Neuronal stem cell (in vitro differentiated cells): ENCODE measurements around the gene FBXO44.

ENCODE experiments used
- DNase-seq: peaks from one replicate; pipeline ENCODE4 v3.0.0-alpha.2; 2013; ENCODE audit warnings: low spot score
- H2AFZ ChIP-seq: one replicate; pipeline ENCODE4 v1.6.1; 2013; ENCODE audit warnings: mild to moderate bottlenecking, low read length, inconsistent platforms
- H2AK5ac ChIP-seq: 2 replicates; pipeline ENCODE4 v1.6.1; 2013; ENCODE audit warnings: low read depth, mild to moderate bottlenecking, inconsistent platforms, low read length, moderate library complexity, mixed read lengths
- H2BK120ac ChIP-seq: 2 replicates; pipeline ENCODE4 v1.6.1; 2013; ENCODE audit warnings: low read depth, mild to moderate bottlenecking, inconsistent platforms, low read length, moderate library complexity, mixed read lengths
- H2BK12ac ChIP-seq: one replicate; pipeline ENCODE4 v1.6.1; 2013; ENCODE audit warnings: low read length, inconsistent platforms
- H2BK15ac ChIP-seq: 2 replicates; pipeline ENCODE4 v1.6.1; 2013; ENCODE audit warnings: mild to moderate bottlenecking, low read length, inconsistent platforms, mixed read lengths
- H2BK5ac ChIP-seq: one replicate; pipeline ENCODE4 v1.6.1; 2013; ENCODE audit warnings: inconsistent platforms, mild to moderate bottlenecking, low read length, moderate library complexity
- H3K14ac ChIP-seq: one replicate; pipeline ENCODE4 v1.6.1; 2013; ENCODE audit warnings: low read length, inconsistent platforms
- H3K18ac ChIP-seq: 2 replicates; pipeline ENCODE4 v1.6.1; 2013; ENCODE audit warnings: low read length, inconsistent platforms
- H3K23ac ChIP-seq: 2 replicates; pipeline ENCODE4 v1.6.1; 2013; ENCODE audit warnings: low read depth, mild to moderate bottlenecking, mixed read lengths, low read length, inconsistent platforms; ENCODE audit not compliant: poor library complexity
- H3K27ac ChIP-seq: replicated peaks from 3 replicates; pipeline ENCODE4 v1.5.1; 2013; ENCODE audit warnings: low read length, inconsistent platforms
- H3K27me3 ChIP-seq, 3 experiments: 2 replicates each; pipeline ENCODE4 v1.6.1; 2013; ENCODE audit warnings: low read length in 3 of 3, mild to moderate bottlenecking in 2 of 3, inconsistent platforms in 1 of 3, low read depth in 1 of 3, mixed read lengths in 1 of 3, moderate library complexity in 1 of 3; ENCODE audit not compliant: control insufficient read depth in 3 of 3, insufficient read depth in 3 of 3
- H3K36me3 ChIP-seq, 2 donors: replicated peaks in 1 of 2; 2 replicates each; pipeline ENCODE4 v1.6.1; 2013; ENCODE audit warnings: low read length in 2 of 2; ENCODE audit not compliant: control insufficient read depth in 2 of 2, insufficient read depth in 2 of 2
- H3K4ac ChIP-seq: 2 replicates; pipeline ENCODE4 v1.6.1; 2013; ENCODE audit warnings: inconsistent platforms, mild to moderate bottlenecking, low read length, moderate library complexity
- H3K4me1 ChIP-seq, 2 donors: 1 replicate in 1 of 2; 2 replicates in 1 of 2; pipeline ENCODE4 v1.6.1; 2013; ENCODE audit warnings: low read length in 2 of 2, low read depth in 1 of 2; ENCODE audit not compliant: control insufficient read depth in 2 of 2, insufficient read depth in 1 of 2
- H3K4me2 ChIP-seq: one replicate; pipeline ENCODE4 v1.6.1; 2013; ENCODE audit warnings: mild to moderate bottlenecking, low read length, inconsistent platforms; ENCODE audit not compliant: insufficient read depth, poor library complexity, severe bottlenecking
- H3K4me3 ChIP-seq, 2 donors: 2 replicates each; pipeline ENCODE4 v1.5.1; 2013; ENCODE audit warnings: low read length in 2 of 2, mild to moderate bottlenecking in 2 of 2, inconsistent platforms in 1 of 2, moderate library complexity in 1 of 2
- H3K79me1 ChIP-seq: one replicate; pipeline ENCODE4 v1.6.1; 2013; ENCODE audit warnings: low read depth, mild to moderate bottlenecking, inconsistent platforms, low read length, moderate library complexity
- H3K9ac ChIP-seq: one replicate; pipeline ENCODE4 v1.6.1; 2013; ENCODE audit warnings: mild to moderate bottlenecking, low read depth, low read length, inconsistent platforms; ENCODE audit not compliant: poor library complexity
- H3K9me3 ChIP-seq, 2 donors: replicated peaks in 1 of 2; 2 replicates each; pipeline versions ENCODE3 to v1.6.1; 2013; ENCODE audit warnings: low read length in 2 of 2, mild to moderate bottlenecking in 2 of 2, inconsistent platforms in 1 of 2, low read depth in 1 of 2, mixed read lengths in 1 of 2, moderate library complexity in 1 of 2; ENCODE audit not compliant: control insufficient read depth in 2 of 2, insufficient read depth in 1 of 2
- H4K8ac ChIP-seq: one replicate; pipeline ENCODE4 v1.6.1; 2013; ENCODE audit warnings: low read depth, mild to moderate bottlenecking, inconsistent platforms, low read length, moderate library complexity
- H4K91ac ChIP-seq: one replicate; pipeline ENCODE4 v1.6.1; 2013; ENCODE audit warnings: low read length, low read depth, mild to moderate bottlenecking, inconsistent platforms; ENCODE audit not compliant: poor library complexity
- WGBS, 2 donors: extraction: QIAGEN DNeasy Blood & Tissue Kit; methylation state at CpG; one replicate each; pipeline ENCODE4 v1.1.7; 2013; ENCODE audit warnings: missing lambda C conversion rate in 2 of 2, mixed read lengths in 1 of 2; ENCODE audit not compliant: insufficient read length in 2 of 2, insufficient replicate concordance in 1 of 2; ENCODE audit errors: extremely low coverage in 2 of 2; 5-methylcytosine and 5-hydroxymethylcytosine counted together

The FBXO44 gene

DNA sequence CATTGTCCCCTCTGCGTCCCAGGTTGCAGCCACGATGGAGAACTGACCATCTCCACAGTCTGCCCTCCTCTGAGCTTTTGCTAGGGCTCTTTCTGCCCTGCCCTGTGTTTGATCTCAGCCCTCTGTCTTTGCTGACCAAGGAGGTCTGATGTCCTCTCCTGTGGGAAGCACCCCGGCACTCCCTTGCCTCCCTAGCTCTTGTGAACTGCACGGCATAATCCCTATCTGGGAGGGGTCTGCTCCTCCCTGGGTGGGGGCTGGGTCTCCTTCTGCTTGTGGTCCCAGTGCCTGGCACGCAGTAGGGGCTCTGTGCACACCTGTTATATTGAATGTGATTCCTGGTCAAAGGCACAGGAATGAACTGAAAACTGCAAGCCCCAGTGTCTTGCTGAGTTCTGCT is 39.2 kb downstream of the FBXO44 start:
- Histone ChIP-seq H3K36me3 (peaks cover 0 to 8% of the 10 kb centered on the region in 2 donors), H3K9me3 (no peaks in the 10 kb centered on the region), H4K91ac (no peak overlapping the region), H3K9ac (no peak overlapping the region), H2BK5ac (no peak overlapping the region), H3K4ac (peak overlapping the region; percentile 39), H3K79me1 (no peaks in the 10 kb centered on the region), H2BK15ac (peak overlapping the region; percentile 93), H3K4me3 (no peak overlapping the region), H4K8ac (peak overlapping the region; percentile 30), H2BK12ac (peak overlapping the region; percentile 95), H2AFZ (no peak overlapping the region), H2BK120ac (peak overlapping the region; percentile 81), H3K4me1 (peaks cover 22 to 29% of the 10 kb centered on the region in 2 donors), H3K4me2 (no peak overlapping the region), H3K23ac (peak overlapping the region; percentile 33), H3K27ac (no peak overlapping the region), H3K18ac (peak overlapping the region; percentile 83), H3K14ac (no peak overlapping the region), H2AK5ac (peak overlapping the region; percentile 92), H3K27me3 (peaks cover 0 to 12% (median 0%) of the 10 kb centered on the region in 3 experiments)
- no peak for DNase-seq
- no CpG with 5 or more reads among the region's 5 CpGs for WGBS, 2 donors

- peak overlapping the region; percentile 35 for H2BK12ac ChIP-seq
- no peak overlapping the region for H2BK120ac ChIP-seq
- DNase-seq = no peak
- peak overlapping the region; percentile 54 for H3K18ac ChIP-seq
- no peak overlapping the region for H2AFZ ChIP-seq
- peak overlapping the region; percentile 48 for H4K91ac ChIP-seq
- no peak overlapping the region for H4K8ac ChIP-seq
- H3K4me1 ChIP-seq = peaks cover 13 to 21% of the 10 kb centered on the region in 2 donors
- no peaks in the 10 kb centered on the region for H3K79me1 ChIP-seq
- no peak overlapping the region for H3K27ac ChIP-seq
- no peak overlapping the region for H2AK5ac ChIP-seq
- H3K4ac ChIP-seq = no peak overlapping the region
- no peak overlapping the region for H2BK5ac ChIP-seq
- H3K4me2 ChIP-seq = peak overlapping the region; percentile 4
- peak overlapping the region; percentile 40 for H3K9ac ChIP-seq
- H3K23ac ChIP-seq = no peak overlapping the region
- peaks cover 0 to 12% (median 0%) of the 10 kb centered on the region in 3 experiments for H3K27me3 ChIP-seq
- WGBS, 2 donors = no CpG with 5 or more reads among the region's 6 CpGs
- no peak overlapping the region for H3K4me3 ChIP-seq
- no peak overlapping the region for H3K14ac ChIP-seq
- H3K36me3 ChIP-seq = peaks cover 0 to 8% of the 10 kb centered on the region in 2 donors
- no peak overlapping the region for H2BK15ac ChIP-seq
- no peaks in the 10 kb centered on the region for H3K9me3 ChIP-seq
Observed at GRCh38 chr1:11695861-11696260, 41.2 kb downstream of the FBXO44 start.

GRCh38 chr1:11697188-11697892 is 42.7 kb downstream of the FBXO44 start:
- H3K18ac ChIP-seq = no peak overlapping the region
- H3K9ac ChIP-seq = no peak overlapping the region
- H2AK5ac ChIP-seq = no peak overlapping the region
- DNase-seq = no peak
- H3K14ac ChIP-seq = no peak overlapping the region
- no peak overlapping the region for H3K4ac ChIP-seq
- H2BK12ac ChIP-seq = no peak overlapping the region
- H3K4me1 ChIP-seq = peaks cover 25 to 36% of the 10 kb centered on the region in 2 donors
- no peak overlapping the region for H3K27ac ChIP-seq
- no peak overlapping the region for H4K8ac ChIP-seq
- peaks cover 5 to 16% of the 10 kb centered on the region in 2 donors for H3K36me3 ChIP-seq
- no peak overlapping the region for H2BK5ac ChIP-seq
- H3K4me2 ChIP-seq = no peak overlapping the region
- H3K23ac ChIP-seq = no peak overlapping the region
- WGBS, 2 donors = no CpG with 5 or more reads among the region's 8 CpGs
- H2BK15ac ChIP-seq = no peak overlapping the region
- H2BK120ac ChIP-seq = no peak overlapping the region
- H2AFZ ChIP-seq = no peak overlapping the region
- peaks cover under 1% of the 10 kb centered on the region for H3K79me1 ChIP-seq
- H3K4me3 ChIP-seq = no peak overlapping the region
- peaks cover 0 to 10% (median 0%) of the 10 kb centered on the region in 3 experiments for H3K27me3 ChIP-seq
- no peak overlapping the region for H4K91ac ChIP-seq
- peaks cover 0 to 4% of the 10 kb centered on the region in 2 donors for H3K9me3 ChIP-seq

DNA sequence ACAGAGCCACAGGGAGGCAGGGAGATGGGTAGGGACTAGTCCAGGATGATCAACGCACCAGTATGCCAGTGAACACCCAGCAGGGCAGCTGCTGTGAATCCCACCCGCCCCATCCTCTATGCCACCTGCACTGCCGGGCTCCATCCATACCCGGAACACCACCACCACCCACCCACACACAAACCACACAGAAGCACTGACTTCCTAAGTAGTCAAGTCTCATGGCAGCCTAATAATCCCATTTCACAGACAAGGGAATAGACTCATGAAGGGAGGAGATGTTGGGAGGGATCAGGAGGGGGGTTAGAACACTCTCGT is 43.2 kb downstream of the FBXO44 start:
- Histone ChIP-seq H3K23ac (no peak overlapping the region), H2BK120ac (no peak overlapping the region), H3K9me3 (peaks cover 0 to 6% of the 10 kb centered on the region in 2 donors)

More for the DNA sequence above, 43.2 kb downstream of the FBXO44 start:
- peaks cover 2% of the 10 kb centered on the region for H3K79me1 ChIP-seq
- no peak overlapping the region for H3K4me3 ChIP-seq
- peaks cover 0 to 7% (median 0%) of the 10 kb centered on the region in 3 experiments for H3K27me3 ChIP-seq
- WGBS, 2 donors = no CpG with 5 or more reads among the region's 5 CpGs
- H2BK12ac ChIP-seq = no peak overlapping the region
- H3K18ac ChIP-seq = no peak overlapping the region
- no peak overlapping the region for H3K27ac ChIP-seq
- H4K91ac ChIP-seq = no peak overlapping the region
- H3K36me3 ChIP-seq = peaks cover 6 to 18% of the 10 kb centered on the region in 2 donors
- no peak overlapping the region for H3K4ac ChIP-seq
- no peak overlapping the region for H3K14ac ChIP-seq
- no peak overlapping the region for H2BK15ac ChIP-seq
- no peak overlapping the region for H3K4me2 ChIP-seq
- no peak overlapping the region for H3K9ac ChIP-seq
- no peak overlapping the region for H2AK5ac ChIP-seq
- H2AFZ ChIP-seq = no peak overlapping the region
- no peak for DNase-seq
- peaks cover 23 to 36% of the 10 kb centered on the region in 2 donors for H3K4me1 ChIP-seq
- no peak overlapping the region for H2BK5ac ChIP-seq
- H4K8ac ChIP-seq = no peak overlapping the region
